HG03575 (cell line): ENCODE data around the gene PRODH.
"Not testable (repeated sequence)": the region's sequence is repeated elsewhere in the genome, so short reads cannot be mapped to it uniquely, and the experiment has no call there.

Experiments used
- ATAC-seq: cut with Tn5 transposase; IDR thresholded peaks from one replicate; pipeline ENCODE4 v1.9.1; 2021; ENCODE audit not compliant: unreplicated experiment, insufficient number of reproducible peaks, low FRiP score; ENCODE audit errors: extremely low read depth

PRODH gene

DNA sequence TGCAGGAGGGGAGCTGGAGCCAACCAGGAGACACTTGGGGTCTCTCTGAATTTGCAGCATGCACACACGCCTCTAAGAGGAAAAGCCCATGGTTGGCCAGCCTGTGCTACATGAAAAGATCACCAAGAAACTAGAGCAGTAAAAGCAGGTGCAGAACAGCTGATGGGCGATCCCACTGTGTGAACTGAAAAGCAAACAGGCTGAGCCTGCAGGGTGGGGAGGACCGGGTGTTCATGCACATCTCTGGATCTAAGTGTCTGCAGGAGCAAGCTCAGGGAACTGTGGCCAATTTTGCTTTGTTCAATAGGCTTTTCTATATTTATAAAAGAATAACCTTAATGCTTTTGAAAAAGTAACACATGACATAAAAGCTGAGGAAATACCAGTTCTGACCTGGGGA, 18.3 kb downstream of the PRODH start:
- ATAC-seq: not testable (repeated sequence)

DNA sequence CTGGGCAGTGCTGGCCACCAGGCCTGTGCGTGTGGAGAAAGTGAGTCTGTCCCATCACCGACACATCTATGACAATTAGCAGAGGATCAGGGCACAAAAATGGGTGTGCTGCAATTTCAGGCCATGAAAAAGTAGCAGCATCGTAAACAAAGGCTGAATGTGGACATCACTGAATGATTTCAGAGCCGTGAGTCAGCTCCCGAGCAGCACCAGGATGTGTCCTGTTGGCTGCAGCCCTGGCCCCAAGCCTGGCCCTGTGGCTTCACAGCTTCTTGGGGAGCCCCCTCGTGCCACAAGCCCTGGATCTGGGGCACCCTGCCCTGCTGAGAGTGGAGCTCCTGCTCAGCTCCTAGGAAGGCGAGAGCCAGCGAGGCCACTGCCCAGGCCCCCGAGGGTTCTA, 20.5 kb downstream of the PRODH start:
- not testable (repeated sequence) for ATAC-seq

DNA sequence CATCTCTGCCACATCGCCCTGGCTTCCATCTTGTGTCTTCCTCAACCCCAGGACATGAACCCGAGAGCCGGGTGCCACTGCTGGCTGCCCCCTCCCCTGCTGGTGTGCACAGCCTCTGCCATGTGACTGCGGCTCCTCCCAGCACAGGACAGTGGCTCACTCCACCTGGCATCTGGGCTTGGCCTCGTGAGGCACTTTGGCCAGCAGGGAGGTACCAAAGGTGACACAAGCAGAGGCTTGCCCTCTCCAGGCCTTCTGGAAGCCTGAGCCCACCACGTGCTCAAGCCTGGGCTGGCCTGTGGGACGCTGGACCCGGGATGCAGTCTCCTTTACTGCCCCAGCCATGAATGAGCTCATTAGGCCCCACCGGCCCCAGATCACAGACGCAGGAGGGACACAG, 21.5 kb downstream of the PRODH start:
- ATAC-seq: not testable (repeated sequence)

DNA sequence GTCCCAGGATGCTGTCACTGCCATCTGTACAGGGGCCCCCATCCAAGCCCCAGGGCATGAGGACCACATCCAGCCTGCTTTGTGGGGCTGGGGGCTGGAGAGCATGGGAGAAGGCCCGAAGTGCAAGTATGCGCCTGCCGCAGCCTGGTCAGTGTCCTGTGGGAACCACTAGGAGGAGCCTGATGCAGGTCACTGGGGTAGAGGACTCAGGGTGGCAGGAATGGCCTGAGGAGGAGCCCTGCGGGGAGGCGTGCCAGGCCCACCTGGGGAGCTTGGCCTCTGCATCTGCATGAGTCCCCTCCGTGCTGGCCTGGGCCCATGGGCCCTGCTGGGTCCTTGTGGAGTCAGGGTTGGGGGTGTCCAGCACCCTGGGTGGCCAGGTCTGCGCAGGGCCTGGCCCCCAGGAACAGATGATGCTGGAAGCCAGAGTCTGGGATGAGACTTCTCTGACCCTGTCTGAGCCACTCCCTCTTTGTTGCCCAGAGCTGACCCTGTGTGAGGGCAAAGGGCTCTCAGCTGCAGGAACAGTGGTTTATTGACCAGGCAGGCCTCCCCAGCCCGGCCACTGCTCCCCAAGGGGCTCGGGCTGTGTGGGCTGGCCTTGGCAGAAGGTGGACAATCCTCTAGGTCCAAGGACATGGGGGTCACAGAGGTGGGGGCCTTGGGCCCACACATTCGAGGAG, 23.7 kb downstream of the PRODH start:
- not testable (repeated sequence) for ATAC-seq

DNA sequence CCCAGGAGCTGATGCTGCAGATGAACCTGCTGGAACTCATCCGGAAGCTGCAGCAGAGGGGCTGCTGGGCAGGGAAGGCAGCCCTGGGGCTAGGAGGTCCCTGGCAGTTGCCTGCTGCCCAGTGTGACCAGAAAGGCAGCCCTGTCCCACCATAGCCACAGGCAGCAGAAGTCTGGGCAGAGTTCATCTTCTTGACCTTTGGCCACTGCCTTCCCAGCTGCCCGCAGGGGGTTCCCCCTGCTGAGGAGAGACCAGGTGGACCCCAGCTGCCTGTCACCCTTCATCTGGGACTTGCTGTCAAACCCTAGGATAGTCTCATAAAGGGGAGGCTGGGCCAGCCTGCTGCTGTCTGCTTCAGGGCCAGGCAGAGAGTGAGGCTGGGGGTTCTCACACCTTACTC, 24.6 kb downstream of the PRODH start:
- not testable (repeated sequence) for ATAC-seq

DNA sequence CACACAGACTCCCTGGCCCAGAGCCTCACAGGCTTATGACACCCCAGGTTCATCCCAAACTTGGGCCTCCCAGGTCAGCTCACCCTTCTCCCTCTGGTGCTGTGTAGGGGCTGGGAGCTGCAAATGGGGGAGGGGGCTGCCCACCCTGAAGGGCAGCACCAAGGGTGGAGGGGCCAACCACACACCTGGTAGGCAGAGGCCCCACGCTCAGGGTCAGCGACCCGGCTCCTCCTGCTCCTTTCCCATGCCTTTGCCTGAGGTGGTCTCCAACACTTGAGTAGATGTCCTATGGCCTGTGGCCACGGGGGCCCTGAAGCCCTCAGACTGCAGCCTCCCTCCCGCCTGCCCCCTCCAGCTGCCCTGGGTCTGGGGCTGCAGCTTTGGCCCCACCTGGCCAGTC, 26.5 kb downstream of the PRODH start:
- no peak for ATAC-seq

DNA sequence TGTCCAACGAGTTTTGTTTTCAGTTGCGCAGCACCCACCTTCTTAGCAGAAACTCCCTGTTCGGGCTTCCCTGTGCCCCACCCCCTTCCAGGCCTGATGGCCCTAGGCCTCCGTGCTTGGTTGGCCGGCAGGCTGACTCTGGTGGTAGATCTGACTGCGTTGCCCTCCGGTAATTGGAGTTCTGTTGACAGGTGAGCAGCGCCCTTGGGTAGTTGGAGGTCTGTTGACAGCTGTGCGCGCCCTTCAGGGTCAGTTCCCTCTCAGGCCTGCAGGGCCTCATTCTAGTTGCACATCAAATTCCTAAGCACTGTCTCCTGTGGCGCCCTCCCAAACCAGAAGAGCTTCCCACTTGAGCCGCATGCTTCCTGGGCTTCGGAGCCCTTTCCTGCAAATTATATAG, 29.2 kb downstream of the PRODH start:
- no peak for ATAC-seq

DNA sequence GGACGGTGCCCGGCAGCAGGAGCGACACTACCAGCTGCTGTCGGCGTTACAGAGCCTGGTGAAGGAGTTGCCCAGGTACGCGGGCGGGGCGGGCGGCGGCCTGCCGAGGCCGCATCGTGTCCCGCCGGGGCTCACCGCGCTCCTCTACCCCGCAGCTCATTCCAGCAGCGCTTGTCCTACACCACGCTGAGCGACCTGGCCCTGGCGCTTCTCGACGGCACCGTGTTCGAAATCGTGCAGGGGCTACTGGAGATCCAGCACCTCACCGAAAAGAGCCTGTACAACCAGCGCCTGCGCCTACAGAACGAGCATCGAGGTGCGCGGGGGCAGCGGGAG, 29.7 kb downstream of the PRODH start:
- not testable (repeated sequence) for ATAC-seq

DNA sequence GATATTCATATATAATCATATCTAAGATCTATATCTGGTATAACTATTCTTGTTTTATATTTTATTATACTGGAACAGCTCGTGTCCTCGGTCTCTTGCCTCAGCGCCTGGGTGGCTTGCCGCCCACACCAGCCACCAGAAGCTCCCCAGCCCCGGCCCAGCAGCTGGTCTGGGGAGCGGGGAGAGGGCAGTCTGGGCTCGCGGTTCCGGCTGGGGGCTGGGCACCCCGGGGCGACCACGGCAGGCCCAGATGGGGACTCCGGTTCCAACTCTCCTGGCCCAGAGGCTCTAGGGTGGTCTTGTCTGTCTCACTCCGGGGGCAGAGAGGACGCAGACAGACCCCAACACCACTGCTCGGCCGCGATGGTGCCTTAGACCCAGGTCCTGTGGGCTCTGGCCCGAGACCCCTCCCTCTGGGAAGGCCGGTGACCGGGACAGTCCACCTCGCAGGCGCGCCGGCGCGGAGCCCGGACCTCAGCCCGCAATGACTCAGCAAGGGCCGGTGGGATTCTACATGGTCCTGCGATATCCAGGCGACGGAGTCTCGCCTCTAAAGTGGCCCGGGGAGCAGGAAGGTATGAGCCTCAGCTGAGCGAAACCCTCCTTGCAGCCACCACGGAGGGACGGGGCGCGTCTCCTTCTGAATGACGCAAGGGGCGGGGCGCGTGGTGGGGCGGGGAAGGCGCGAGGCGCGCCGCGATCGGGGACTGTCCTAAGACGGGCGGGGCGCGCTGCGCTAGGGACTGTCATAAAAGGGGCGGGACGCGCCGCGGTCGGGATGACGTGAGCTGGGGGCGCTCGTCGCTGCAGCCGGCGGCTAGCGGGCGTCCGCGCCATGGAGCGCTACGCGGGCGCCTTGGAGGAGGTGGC, 30.3 kb downstream of the PRODH start, which contains the start of gene DGCR6:
DGCR6 (plus strand) TSS at position 781 of the 870 bp plus-strand sequence; CDS start at position 836, 55 bp downstream.
- no peak for ATAC-seq

DNA sequence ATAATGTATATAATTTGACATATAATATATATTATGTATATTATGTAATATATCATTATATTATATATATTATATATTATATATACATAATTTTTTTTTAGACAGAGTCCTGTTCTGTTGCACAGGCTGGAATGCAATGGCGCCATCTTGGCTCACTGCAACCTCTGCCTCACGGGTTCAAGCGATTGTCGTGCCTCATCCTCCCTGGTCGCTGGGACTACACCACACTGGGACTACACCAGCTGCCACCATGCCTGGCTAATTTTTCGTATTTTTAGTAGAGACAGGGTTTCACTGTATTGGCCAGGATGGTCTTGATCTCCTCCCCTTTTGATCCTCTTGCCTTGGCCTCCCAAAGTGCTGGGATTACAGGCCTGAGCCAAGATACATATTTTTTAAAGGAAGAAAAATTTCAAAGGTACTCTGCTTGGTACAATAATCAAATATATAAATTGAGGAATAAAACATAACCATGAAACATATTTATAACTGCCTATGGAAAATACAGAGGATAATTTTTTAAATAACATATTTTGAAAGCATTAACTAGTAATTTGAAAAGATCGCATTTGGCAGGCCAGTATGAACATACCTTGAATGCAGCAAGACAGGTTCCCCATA, 39.9 kb downstream of the PRODH start:
- not testable (repeated sequence) for ATAC-seq

DNA sequence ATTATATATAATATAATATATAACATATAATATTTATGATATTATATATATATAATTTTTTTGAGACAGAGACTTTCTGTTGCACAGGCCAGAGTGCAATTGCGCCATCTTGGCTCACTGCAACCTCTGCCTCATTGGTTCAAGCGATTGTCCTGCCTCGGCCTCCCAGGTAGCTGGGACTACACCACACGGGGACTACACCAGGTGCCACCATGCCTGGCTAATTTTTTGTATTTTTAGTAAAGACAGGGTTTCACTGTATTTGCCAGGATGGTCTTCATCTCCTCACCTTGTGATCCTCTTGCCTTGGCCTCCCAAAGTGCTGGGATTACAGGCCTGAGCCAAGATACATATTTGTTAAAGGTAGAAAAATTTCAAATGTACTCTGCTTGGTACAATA, 42.3 kb downstream of the PRODH start:
- not testable (repeated sequence) for ATAC-seq

DNA sequence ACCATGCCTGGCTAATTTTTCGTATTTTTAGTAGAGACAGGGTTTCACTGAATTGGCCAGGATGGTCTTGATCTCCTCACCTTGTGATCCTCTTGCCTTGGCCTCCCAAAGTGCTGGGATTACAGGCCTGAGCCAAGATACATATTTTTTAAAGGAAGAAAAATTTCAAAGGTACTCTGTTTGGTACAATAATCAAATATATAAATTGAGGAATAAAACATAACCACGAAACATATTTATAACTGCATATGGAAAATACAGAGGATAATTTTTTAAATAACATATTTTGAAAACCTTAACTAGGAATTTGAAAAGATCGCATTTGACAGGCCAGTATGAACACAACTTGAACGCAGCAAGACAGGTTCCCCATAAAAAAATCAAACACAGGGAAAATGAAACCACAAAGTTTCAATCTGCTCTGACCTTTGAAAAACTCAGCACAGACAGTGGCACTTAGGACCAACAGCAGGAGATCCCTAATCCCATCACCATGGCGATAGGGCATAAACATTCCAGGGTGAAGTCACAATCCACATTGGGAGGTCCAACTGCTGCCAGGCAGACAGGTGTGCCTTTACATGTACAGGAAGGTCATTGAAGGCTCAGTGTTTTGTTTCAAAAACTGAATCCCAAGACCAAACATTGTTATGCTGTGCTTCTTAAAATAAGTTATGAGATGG, 45.4 kb downstream of the PRODH start:
- not testable (repeated sequence) for ATAC-seq

DNA sequence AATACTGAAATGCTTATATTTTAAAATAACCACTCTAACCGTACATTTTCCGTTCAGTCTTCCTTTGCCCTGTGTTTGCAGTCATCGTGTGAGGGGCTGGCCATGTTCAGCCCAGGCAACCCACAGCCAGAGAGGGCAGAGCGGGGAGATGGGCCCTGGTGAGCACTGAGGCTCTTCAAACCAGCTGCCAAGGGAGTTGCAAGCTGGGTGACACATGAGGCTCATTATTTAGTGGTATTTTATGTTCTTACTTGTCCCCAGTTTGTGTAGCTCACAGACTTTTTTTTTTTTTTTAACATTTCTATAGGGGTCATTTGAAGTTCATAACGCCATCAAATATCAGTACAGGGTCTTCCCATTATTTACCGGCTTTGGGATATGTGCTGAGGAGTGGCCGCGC, 48.0 kb downstream of the PRODH start:
- no peak for ATAC-seq

DNA sequence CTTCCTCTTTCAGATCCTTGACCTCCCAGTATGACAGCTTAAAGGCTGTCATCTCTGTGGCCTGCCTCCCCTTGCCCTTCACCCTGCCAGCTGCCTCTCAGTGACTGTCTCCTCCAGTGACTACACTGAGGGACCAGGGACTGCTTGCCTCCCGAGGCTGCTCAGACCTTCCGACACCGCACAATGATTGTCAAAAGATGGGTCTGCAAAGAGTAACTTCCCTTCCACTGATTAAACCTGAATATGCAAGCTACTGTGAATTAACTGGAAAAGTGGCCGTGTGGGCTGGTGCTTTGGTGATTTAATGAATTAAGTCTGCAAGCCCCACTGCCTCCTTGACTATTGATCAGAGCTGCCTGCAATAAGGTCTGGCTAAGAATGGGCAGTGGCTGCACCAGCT, 51.6 kb downstream of the PRODH start:
- not testable (repeated sequence) for ATAC-seq

DNA sequence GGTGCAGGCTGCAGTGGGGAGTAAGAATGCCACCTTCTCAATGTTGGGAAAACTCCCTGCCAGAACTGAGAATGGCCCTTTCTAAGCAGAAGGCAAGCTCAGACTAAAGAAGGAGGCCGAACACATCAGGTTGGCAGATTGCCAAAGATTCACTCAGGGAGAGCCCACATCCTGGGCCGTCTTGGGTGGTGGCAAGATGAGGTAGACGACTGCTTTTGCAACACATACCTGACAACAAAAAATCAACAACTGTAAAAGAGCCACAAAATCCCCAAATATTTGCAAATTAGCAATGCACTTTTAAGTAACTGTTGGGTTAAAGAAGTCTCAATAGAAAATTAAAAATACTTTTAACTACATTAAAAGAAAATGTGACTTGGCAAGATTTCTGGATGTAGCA, 54.8 kb downstream of the PRODH start:
- ATAC-seq: not testable (repeated sequence)
